Liver (tissue), 9 donors: Measurements from ENCODE around the gene SCAMP5. TPM values are rescaled to one million over a fixed set of nuclear protein-coding genes. Genes with fewer than 3 reads are reported as not detected.

Experiments
- DNase-seq: peaks from one replicate; pipeline ENCODE4 v3.0.0-alpha.2; 2017; ENCODE audit warnings: low spot score
- H3K27ac ChIP-seq, 2 donors: one replicate each; pipeline ENCODE4 v1.7.0; 2013; ENCODE audit warnings: inconsistent platforms in 2 of 2, low read length in 2 of 2, control low read depth in 1 of 2, low read depth in 1 of 2, mild to moderate bottlenecking in 1 of 2
- H3K27me3 ChIP-seq, 4 donors: one replicate each; pipeline versions ENCODE4 v1.6.1 to v1.7.0; 2013; ENCODE audit warnings: low read length in 3 of 4, inconsistent platforms in 1 of 4, mild to moderate bottlenecking in 1 of 4, moderate library complexity in 1 of 4; ENCODE audit not compliant: control insufficient read depth in 4 of 4, insufficient read depth in 4 of 4
- H3K36me3 ChIP-seq, 4 donors: one replicate each; pipeline versions ENCODE4 v1.6.1 to v1.7.0; 2013; ENCODE audit warnings: low read length in 3 of 4, mild to moderate bottlenecking in 3 of 4, low read depth in 1 of 4, moderate library complexity in 1 of 4; ENCODE audit not compliant: control insufficient read depth in 4 of 4, insufficient read depth in 3 of 4
- H3K4me1 ChIP-seq, 4 donors: one replicate each; pipeline versions ENCODE4 v1.6.1 to v1.7.0; 2013; ENCODE audit warnings: low read length in 3 of 4, mild to moderate bottlenecking in 3 of 4, moderate library complexity in 1 of 4; ENCODE audit not compliant: control insufficient read depth in 4 of 4, insufficient read depth in 4 of 4
- H3K4me3 ChIP-seq, 3 donors: one replicate each; pipeline versions ENCODE4 v1.6.1 to v1.7.0; 2013; ENCODE audit warnings: low read length in 3 of 3, control low read depth in 1 of 3, low read depth in 1 of 3, mild to moderate bottlenecking in 1 of 3
- H3K9ac ChIP-seq, 2 donors: one replicate each; pipeline ENCODE4 v1.7.0; 2013; ENCODE audit warnings: low read length in 2 of 2, mild to moderate bottlenecking in 2 of 2, moderate library complexity in 2 of 2, control low read depth in 1 of 2, low read depth in 1 of 2
- H3K9me3 ChIP-seq, 4 donors: one replicate each; pipeline versions ENCODE4 v1.6.1 to v1.7.0; 2013; ENCODE audit warnings: low read length in 3 of 4; ENCODE audit not compliant: control insufficient read depth in 4 of 4
- EGR1 ChIP-seq, 2 donors: IDR thresholded peaks; 2 replicates each; pipeline ENCODE4 v1.6.1; 2016 to 2018; ENCODE audit warnings: antibody characterized with exemption in 2 of 2, low read depth in 2 of 2
- FOXA1 ChIP-seq: IDR thresholded peaks from 2 replicates; pipeline ENCODE4 v1.6.1; 2016; ENCODE audit warnings: antibody characterized with exemption
- FOXA2 ChIP-seq: IDR thresholded peaks from 2 replicates; pipeline ENCODE4 v1.6.1; 2016; ENCODE audit warnings: antibody characterized with exemption
- HNF4A ChIP-seq, 2 donors: conservative IDR thresholded peaks; 2 replicates each; pipeline ENCODE4 v1.6.1; 2016; ENCODE audit warnings: antibody characterized with exemption in 2 of 2, mild to moderate bottlenecking in 2 of 2
- HNF4G ChIP-seq: IDR thresholded peaks from 2 replicates; pipeline ENCODE4 v1.6.1; 2016; ENCODE audit warnings: antibody characterized with exemption
- JUND ChIP-seq, 2 donors: IDR thresholded peaks; 2 replicates each; pipeline ENCODE4 v1.6.1; 2016; ENCODE audit warnings: antibody characterized with exemption in 2 of 2
- NR2F2 ChIP-seq: IDR thresholded peaks from 2 replicates; pipeline ENCODE4 v1.6.1; 2016; ENCODE audit warnings: antibody characterized with exemption
- RAD21 ChIP-seq, 2 donors: IDR thresholded peaks; 2 replicates each; pipeline ENCODE4 v1.6.1; 2016; ENCODE audit warnings: antibody characterized with exemption in 2 of 2, mild to moderate bottlenecking in 2 of 2
- RXRA ChIP-seq, 2 donors: IDR thresholded peaks; 2 replicates each; pipeline ENCODE4 v1.6.1; 2017 to 2018; ENCODE audit warnings: antibody characterized with exemption in 2 of 2, mild to moderate bottlenecking in 1 of 2
- SP1 ChIP-seq: IDR thresholded peaks from 2 replicates; pipeline ENCODE4 v1.6.1; 2018; ENCODE audit warnings: antibody characterized with exemption, mild to moderate bottlenecking
- TAF1 ChIP-seq: conservative IDR thresholded peaks from 2 replicates; pipeline ENCODE4 v1.6.1; 2016; ENCODE audit warnings: antibody characterized with exemption, mild to moderate bottlenecking
- YY1 ChIP-seq: IDR thresholded peaks from 2 replicates; pipeline ENCODE4 v1.6.1; 2016; ENCODE audit warnings: antibody characterized with exemption, mild to moderate bottlenecking
- ZBTB33 ChIP-seq: IDR thresholded peaks from 2 replicates; pipeline ENCODE4 v1.6.1; 2016; ENCODE audit warnings: antibody characterized with exemption
- WGBS: extraction: QIAGEN DNeasy Blood & Tissue Kit; methylation state at CpG from one replicate; pipeline ENCODE4 v1.1.7; 2013; 5-methylcytosine and 5-hydroxymethylcytosine counted together
- polyA plus RNA-seq, 2 donors: library from polyadenylated mRNA; stranded (reverse) in 1 of 2; unstranded in 1 of 2; fragments of 200-250 nt in 1 of 2; fragments of >200 nt in 1 of 2; fragmentation: Nextera tagmentation in 1 of 2; extraction: Ambion mirVana in 1 of 2; gene quantifications; one replicate each; pipeline versions ENCODE4 v1.2.1 to v1.2.3, GENCODE V29; 2013 to 2015
- total RNA-seq, 2 donors: library from RNA; depleted of rRNA; stranded (reverse); fragments of >200 nt; gene quantifications; one replicate each; pipeline ENCODE4 v1.2.3, GENCODE V29; 2014
- TF ChIP-seq, protein P1 (sequence below): IDR thresholded peaks from 2 replicates; pipeline ENCODE4 v1.6.1; 2016; ENCODE audit warnings: antibody characterized with exemption
- TF ChIP-seq, protein P2 (sequence below): IDR thresholded peaks from 2 replicates; pipeline ENCODE4 v1.6.1; 2016; ENCODE audit warnings: antibody characterized with exemption, mild to moderate bottlenecking
- TF ChIP-seq, protein P3 (sequence below): IDR thresholded peaks from 2 replicates; pipeline ENCODE4 v1.6.1; 2016; ENCODE audit warnings: antibody characterized with exemption
- donor health status: healthy.
- donor health status: healthy.
- donor health status: healthy.
- donor health status: healthy.
- donor health status: healthy.

The SCAMP5 gene
- total and polyA plus RNA-seq, 4 donors: 0.50 to 7.5 (median 5.7) TPM

DNA sequence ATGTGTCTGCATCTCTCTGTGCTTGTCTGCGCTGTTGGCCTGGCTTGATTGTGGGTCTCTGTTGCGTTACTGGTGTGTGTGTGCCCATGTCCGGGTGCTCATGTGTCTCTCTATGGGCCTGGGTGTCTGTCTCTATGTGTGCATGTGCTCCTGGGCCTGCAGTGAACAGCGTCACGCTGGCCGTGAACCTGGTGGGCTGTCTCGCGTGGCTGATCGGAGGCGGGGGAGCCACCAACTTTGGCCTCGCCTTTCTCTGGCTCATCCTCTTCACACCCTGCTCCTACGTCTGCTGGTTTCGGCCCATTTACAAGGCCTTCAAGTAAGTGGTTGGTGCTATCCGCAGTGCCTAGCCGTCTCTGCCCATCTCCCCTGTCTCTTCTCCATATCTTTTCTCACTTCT, 21.1 kb downstream of the SCAMP5 start (continued):
- TF ChIP-seq ZBTB33 (no peak), RXRA (IDR thresholded peaks at IDR 0.05) (no peak), JUND (IDR thresholded peaks at IDR 0.05) (no peak), RAD21 (IDR thresholded peaks at IDR 0.05) (no peak)

- Histone ChIP-seq H3K36me3 (no peaks in the 10 kb centered on the region), H3K4me3 (no peak overlapping the region), H3K27ac (no peak overlapping the region), H3K27me3 (no peaks in the 10 kb centered on the region), H3K9me3 (no peaks in the 10 kb centered on the region), H3K9ac (no peak overlapping the region), H3K4me1 (peaks cover 0 to 17% (median 6%) of the 10 kb centered on the region in 4 donors)
- TF ChIP-seq, protein P1, sequence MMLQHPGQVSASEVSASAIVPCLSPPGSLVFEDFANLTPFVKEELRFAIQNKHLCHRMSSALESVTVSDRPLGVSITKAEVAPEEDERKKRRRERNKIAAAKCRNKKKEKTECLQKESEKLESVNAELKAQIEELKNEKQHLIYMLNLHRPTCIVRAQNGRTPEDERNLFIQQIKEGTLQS: no peak
- no peak for TF ChIP-seq JUND (IDR thresholded peaks at IDR 0.05)
- no peak for TF ChIP-seq HNF4G
- TF ChIP-seq, protein P2, sequence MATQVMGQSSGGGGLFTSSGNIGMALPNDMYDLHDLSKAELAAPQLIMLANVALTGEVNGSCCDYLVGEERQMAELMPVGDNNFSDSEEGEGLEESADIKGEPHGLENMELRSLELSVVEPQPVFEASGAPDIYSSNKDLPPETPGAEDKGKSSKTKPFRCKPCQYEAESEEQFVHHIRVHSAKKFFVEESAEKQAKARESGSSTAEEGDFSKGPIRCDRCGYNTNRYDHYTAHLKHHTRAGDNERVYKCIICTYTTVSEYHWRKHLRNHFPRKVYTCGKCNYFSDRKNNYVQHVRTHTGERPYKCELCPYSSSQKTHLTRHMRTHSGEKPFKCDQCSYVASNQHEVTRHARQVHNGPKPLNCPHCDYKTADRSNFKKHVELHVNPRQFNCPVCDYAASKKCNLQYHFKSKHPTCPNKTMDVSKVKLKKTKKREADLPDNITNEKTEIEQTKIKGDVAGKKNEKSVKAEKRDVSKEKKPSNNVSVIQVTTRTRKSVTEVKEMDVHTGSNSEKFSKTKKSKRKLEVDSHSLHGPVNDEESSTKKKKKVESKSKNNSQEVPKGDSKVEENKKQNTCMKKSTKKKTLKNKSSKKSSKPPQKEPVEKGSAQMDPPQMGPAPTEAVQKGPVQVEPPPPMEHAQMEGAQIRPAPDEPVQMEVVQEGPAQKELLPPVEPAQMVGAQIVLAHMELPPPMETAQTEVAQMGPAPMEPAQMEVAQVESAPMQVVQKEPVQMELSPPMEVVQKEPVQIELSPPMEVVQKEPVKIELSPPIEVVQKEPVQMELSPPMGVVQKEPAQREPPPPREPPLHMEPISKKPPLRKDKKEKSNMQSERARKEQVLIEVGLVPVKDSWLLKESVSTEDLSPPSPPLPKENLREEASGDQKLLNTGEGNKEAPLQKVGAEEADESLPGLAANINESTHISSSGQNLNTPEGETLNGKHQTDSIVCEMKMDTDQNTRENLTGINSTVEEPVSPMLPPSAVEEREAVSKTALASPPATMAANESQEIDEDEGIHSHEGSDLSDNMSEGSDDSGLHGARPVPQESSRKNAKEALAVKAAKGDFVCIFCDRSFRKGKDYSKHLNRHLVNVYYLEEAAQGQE: no peak
- no peak for TF ChIP-seq SP1
- no peak for TF ChIP-seq EGR1 (IDR thresholded peaks at IDR 0.05; ENCODE audit: low read depth in 2 of 2)
- TF ChIP-seq ZBTB33: no peak
- TF ChIP-seq RAD21 (IDR thresholded peaks at IDR 0.05): no peak
- TF ChIP-seq, protein P3, sequence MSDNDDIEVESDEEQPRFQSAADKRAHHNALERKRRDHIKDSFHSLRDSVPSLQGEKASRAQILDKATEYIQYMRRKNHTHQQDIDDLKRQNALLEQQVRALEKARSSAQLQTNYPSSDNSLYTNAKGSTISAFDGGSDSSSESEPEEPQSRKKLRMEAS: no peak
- TF ChIP-seq TAF1: no peak
- TF ChIP-seq NR2F2: no peak
- no peak for TF ChIP-seq RXRA (IDR thresholded peaks at IDR 0.05)
- no peak for TF ChIP-seq YY1
- TF ChIP-seq FOXA2: no peak
- no peak for TF ChIP-seq FOXA1
- TF ChIP-seq HNF4A (conservative IDR thresholded peaks at IDR 0.05): no peak
- no peak for DNase-seq
- 92% methylated on average over 3 of the region's 3 CpGs for WGBS
These were observed 24.6 kb downstream of the SCAMP5 start for GRCh38 chr15:75019916-75020315.
